CD4-positive, alpha-beta T cell treated with Interleukin-1 beta for 1 hour (primary cell): ENCODE data around the gene TRIOBP.
"Not testable (repeated sequence)": the region's sequence is repeated elsewhere in the genome, so short reads cannot be mapped to it uniquely, and the experiment has no call there.

ENCODE experiments used
- DNase-seq, 2 donors: peaks; one replicate each; pipeline ENCODE4 v3.0.0-alpha.2; 2020 to 2022

TRIOBP gene, protein sequence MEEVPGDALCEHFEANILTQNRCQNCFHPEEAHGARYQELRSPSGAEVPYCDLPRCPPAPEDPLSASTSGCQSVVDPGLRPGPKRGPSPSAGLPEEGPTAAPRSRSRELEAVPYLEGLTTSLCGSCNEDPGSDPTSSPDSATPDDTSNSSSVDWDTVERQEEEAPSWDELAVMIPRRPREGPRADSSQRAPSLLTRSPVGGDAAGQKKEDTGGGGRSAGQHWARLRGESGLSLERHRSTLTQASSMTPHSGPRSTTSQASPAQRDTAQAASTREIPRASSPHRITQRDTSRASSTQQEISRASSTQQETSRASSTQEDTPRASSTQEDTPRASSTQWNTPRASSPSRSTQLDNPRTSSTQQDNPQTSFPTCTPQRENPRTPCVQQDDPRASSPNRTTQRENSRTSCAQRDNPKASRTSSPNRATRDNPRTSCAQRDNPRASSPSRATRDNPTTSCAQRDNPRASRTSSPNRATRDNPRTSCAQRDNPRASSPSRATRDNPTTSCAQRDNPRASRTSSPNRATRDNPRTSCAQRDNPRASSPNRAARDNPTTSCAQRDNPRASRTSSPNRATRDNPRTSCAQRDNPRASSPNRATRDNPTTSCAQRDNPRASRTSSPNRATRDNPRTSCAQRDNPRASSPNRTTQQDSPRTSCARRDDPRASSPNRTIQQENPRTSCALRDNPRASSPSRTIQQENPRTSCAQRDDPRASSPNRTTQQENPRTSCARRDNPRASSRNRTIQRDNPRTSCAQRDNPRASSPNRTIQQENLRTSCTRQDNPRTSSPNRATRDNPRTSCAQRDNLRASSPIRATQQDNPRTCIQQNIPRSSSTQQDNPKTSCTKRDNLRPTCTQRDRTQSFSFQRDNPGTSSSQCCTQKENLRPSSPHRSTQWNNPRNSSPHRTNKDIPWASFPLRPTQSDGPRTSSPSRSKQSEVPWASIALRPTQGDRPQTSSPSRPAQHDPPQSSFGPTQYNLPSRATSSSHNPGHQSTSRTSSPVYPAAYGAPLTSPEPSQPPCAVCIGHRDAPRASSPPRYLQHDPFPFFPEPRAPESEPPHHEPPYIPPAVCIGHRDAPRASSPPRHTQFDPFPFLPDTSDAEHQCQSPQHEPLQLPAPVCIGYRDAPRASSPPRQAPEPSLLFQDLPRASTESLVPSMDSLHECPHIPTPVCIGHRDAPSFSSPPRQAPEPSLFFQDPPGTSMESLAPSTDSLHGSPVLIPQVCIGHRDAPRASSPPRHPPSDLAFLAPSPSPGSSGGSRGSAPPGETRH (N-terminal part only)

DNA sequence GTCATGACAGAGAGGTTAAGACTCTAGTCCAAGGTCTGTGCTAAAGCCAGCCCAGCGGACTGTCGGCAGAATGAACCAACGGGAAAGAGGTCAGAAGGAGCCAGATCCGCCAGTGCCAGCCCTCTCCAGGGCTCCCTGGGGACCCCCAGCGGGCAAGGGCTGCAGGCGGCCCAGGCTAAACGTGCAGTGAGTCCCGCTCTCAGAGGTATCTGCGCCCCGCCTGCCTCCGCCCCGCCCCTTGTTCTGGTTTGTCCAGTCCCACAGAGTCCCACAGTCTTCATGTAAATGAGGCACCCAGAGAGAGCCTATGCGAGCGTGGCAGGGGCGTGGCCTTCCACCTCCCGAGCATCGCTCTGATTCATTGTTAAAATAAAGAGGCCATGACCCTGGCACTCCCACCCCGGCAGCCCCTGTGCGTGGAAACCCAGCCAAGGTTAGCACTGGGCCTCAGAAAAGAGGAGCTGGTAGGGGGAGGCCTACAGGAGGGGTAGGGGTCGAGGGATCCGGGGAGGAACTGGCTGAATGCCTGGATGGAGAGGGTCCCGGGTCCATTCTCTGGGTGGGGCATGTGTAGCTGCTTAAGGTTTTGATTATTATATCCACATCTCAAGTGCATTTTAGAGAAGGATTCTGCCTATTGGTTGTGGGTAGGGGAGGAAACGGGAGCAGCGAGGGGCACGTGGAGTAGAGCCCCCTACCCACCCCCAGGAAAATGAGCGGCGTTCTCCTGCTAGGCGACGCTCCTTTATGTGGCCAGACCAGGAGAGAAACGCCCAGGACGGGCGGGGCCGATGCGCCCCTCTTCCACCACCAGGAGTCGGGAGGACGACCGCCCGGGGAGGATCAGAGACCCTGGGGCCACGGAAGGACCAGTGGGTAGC is at the start of gene TRIOBP:
Gene TRIOBP, plus strand, starts transcription at position 392 of the 881 bp plus-strand sequence. CDS start 4,318 bp downstream, outside the sequence.
- peak; percentile 85 to 88 for DNase-seq

DNA sequence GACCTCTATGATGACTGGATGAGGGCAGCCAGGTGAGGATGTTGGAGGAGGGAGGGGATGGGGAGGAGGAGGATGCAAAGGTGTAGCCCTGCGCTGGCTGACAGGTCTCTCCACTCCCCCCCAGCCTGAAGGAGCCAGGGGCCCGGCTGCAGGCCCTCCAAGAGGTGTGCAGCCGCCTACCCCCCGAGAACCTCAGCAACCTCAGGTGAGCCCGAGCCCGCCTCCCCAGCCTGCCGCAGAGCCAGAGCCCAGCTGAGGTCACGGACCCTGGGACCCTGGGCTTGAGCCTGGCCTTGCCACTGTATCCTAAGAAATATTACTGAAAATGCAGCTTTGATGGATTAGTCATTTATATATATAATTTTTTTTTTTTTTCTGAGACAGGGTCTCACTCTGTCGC is 49.5 kb upstream of the TRIOBP start:
- no peak for DNase-seq

DNA sequence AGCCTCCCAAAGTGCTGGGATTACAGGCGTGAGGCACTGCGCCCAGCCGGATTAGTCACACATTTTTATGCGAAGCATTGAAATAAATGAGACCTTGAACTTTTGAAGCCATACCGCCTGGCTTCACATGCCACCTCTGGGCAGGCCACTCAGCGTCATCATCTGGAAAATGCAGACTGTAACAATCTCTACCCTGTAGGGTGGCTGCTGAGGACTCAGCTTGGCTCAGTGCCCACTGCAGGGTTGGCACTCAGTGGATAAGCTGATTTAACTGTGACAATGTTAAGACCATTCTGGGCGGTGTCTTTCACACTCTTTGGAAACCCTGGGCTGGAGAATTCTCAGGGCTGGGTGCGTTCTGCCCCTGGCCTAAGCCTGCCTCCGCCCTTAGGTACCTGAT is 48.9 kb upstream of the TRIOBP start:
- DNase-seq: no peak

DNA sequence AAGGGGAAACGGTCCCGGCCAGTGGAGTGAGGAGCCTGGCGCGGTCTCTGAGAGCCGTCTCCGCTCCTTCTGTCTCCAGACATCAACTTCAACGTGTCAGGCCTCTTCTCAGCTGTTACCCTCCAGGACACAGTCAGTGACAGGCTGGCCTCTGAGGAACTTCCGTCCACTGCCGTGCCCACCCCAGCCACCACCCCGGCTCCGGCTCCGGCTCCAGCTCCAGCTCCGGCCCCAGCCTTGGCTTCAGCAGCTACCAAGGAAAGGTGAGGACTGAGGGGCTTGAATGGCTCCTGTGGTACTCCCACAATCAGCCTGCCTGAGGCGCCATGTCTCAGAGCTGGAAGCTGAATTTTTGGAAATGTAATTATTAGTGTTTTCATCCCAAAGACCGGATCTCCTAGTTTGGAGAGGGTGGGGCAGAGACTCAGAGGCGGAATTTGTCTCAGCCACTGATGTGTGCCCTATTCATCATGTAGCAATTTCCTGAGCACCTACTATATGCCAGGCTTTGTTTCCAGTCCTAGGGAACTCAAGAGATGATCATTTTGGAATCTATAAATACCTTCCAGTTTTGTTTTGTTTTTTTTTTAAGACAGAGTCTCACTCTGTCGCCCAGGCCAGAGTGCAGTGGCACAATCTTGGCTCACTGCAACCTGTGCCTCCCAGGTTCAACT is 46.2 kb upstream of the TRIOBP start:
- DNase-seq: no peak

DNA sequence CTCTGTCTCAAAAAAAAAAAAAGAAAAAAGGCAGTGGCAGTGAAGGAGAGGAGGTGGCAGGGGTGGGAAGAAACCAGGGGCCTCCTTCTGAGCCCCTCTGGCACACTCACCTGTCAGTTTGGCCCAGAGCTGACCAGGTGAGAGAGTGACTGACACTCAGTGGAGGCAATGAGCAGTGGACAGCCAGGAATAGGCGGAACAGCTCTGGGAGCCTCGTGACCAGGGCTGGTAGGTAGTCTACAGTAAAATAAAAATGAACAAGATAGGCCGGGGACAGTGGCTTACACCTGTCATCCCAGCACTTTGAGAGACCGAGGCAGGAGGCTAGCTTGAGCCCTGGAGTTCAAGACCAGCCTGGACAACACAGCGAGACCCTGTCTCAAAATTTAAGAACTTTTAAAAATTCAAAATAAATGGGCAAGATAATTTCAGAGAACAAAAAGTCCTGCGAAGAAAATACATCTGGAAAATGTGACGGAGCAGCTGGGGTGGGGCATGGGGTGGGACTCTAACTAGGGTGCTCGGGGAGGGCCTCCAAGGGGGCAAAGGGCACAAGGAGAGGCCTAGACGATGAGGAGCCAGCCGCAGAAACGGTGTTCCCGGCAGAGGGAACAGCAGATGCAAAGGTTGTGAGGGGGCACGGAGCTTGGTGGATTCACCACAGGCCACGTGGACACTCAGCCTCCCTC is 42.1 kb upstream of the TRIOBP start:
- no peak for DNase-seq

DNA sequence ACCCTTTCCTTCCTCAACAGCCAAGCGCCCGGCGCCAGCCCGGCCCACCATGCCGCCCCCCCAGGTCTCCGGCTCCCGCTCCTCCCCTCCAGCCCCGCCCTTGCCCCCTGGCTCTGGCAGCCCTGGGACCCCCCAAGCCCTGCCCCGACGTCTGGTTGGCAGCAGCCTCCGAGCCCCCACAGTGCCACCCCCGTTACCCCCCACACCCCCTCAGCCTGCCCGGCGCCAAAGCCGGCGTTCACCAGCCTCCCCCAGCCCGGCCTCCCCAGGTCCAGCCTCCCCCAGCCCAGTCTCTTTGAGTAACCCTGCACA is 41.6 kb upstream of the TRIOBP start:
- DNase-seq: no peak

DNA sequence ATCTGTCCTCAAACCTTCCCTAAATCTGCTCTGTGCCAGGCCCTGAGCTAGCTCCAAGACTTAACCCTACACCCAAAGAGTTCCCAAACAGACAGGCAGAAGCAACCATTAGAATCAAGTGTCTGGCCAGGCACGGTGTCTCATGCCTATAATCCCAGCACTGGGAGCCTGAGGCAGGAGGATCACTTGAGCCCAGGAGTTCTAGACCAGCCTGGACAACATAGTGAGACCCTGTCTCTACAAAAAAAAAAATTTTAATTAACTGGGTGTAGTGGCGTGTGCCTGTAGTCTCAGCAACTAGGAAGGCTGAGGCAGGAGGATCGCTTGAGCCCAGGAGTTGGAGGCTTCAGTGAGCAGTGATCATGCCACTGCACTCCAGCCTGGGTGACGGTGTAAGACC is 40.3 kb upstream of the TRIOBP start:
- not testable (repeated sequence) for DNase-seq

DNA sequence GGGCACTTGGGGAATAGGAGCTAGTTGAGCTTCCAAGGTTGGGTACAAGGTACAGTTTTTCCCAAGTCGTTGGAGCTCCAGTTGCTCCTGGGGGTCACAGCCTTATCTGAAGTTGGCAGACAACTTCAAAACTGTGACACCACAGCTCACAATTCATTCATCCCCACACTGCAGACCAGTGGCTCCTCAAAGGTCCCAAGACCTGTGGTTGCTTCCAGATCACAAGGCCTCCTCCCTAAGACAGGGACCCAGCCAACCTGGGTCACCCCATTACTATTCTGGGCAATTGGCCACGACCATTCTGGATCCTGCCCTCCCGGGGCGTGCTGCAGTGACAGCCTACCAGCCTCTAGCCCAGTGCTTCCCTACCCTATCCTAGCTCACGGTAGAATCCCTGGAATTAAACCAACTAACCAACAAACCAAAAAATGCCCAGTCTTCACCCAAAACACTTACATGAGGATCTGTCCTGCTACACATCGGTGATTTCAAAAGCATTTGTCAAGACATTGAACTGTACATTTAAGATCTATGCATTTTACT is 39.2 kb upstream of the TRIOBP start:
- no peak for DNase-seq

DNA sequence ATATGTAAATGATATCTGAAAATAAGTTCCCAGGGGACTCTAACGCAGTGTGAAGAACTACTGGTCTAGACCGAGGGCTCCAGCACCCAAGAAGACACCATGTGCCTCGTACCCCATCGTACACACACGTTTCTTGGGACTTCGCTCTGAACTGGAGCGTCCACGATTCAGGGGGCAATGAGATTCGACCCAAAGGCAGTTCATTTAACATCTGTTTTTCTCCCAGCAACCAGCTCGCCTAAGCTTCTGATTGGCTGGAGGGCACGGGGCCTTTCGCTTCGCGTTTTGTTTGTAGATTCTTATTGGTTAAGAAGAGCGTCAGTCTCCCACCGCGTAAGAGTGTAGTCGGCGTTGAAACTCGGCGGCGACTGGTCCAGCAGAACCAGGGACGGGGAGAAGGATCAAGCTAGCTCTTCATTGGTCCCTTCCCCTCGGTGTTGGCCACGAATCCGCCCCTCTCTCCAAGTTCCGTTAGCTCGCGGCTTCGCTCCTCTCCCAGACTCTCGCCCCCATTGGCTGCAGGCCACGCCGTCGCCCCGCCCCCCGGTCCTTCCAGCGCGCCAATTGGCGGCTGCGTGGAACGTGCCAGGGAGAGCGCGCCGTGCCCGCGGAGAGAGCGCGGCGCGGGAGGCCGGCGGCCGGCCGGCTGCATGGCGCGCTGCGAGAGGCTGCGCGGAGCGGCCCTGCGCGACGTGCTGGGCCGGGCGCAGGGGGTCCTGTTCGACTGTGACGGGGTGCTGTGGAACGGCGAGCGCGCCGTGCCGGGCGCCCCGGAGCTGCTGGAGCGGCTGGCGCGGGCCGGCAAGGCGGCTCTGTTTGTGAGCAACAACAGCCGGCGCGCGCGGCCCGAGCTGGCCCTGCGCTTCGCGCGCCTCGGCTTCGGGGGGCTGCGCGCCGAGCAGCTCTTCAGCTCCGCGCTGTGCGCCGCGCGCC is 38.4 kb upstream of the TRIOBP start, which contains the start of gene PDXP:
Gene PDXP, plus strand, starts transcription at position 591 of the 933 bp plus-strand sequence. Its CDS starts 60 bp downstream, at position 651.
- DNase-seq: peak; percentile 99

DNA sequence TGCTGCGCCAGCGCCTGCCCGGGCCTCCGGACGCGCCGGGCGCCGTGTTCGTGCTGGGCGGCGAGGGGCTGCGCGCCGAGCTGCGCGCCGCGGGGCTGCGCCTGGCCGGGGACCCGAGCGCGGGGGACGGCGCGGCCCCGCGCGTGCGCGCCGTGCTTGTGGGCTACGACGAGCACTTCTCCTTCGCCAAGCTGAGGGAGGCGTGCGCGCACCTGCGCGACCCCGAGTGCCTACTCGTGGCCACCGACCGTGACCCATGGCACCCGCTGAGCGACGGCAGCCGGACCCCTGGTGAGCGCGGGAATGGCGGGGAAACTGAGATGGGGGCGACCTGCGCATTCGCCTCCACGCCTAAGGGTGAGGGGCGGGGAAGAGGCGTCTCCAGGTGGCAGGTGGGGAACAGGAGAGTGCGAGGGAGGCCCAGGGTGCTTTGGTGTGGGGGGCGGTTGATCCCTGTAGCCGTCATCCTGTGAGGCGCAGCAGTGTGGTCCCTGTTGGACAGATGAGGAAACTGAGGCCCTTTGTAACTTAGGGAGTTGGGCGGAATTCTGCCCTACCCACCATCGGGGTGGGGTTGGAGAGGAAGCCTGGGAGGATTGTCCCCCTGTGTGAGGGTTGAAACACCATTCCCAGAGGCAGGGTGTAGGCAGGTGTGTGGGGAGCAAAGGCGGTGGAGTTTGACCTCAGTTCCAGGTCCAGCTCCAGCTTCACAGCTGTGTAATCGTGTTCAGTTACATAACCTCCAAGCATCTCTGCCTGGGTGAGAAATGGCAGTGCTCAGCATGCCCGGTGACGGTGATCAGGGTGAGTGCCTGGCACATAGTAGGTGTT is 37.6 kb upstream of the TRIOBP start:
- DNase-seq: peak in 1 of 2 donors; percentile 32

DNA sequence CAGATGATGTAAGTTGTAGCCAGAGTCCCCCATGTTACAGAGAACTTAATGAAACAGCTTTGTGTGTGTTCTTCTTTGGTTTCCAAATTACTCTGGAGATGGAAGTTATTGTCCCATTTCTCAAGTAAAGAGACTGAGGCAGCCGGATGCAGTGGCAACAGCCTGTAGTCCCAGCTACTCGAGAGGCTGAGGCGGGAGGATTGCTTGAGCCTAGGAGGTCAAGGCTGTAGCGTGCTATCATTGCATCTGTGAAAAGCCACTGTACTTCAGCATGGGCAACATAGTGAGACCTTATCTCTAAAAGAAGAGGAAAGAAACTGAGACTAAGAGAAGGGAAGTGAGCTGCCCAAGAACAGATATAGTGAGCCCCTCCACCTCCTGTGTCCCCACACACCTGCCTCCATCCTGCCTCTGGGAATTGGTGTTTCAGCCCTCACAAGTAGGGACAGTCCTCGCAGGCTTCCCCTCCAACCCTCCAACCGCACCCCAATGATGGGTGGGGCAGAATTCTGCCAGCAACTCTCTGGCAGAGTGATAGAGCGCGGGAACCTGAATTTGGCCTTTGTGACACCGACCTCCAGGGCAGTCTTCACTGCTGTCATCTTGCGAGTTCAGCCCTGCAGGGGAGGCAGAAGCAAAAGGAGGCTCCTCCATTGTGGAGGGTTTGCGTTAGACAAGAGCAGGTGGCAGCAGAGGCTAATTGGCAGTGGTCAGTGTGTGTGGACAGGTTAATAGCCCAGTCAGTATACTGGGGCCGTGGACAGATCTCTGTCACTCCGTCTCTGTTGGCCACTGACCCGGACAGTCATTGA is 36.7 kb upstream of the TRIOBP start:
- no peak for DNase-seq

DNA sequence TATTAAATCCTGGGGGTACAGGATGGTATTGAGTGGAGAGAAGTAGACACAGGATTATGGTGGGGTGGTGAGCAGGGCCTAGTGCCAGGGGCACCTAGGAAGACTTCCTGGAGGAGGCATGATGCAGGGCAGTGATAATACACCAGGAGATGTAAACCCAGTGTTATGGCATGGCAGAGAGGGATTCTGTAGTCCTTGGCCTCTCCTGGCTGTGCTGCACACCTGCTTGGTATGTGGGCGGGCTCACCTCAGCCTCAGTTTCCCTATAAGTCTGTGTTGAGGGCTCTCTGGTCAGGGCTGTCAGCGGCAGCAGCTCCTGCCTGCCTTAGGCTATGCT is 36.2 kb upstream of the TRIOBP start:
- DNase-seq: no peak

DNA sequence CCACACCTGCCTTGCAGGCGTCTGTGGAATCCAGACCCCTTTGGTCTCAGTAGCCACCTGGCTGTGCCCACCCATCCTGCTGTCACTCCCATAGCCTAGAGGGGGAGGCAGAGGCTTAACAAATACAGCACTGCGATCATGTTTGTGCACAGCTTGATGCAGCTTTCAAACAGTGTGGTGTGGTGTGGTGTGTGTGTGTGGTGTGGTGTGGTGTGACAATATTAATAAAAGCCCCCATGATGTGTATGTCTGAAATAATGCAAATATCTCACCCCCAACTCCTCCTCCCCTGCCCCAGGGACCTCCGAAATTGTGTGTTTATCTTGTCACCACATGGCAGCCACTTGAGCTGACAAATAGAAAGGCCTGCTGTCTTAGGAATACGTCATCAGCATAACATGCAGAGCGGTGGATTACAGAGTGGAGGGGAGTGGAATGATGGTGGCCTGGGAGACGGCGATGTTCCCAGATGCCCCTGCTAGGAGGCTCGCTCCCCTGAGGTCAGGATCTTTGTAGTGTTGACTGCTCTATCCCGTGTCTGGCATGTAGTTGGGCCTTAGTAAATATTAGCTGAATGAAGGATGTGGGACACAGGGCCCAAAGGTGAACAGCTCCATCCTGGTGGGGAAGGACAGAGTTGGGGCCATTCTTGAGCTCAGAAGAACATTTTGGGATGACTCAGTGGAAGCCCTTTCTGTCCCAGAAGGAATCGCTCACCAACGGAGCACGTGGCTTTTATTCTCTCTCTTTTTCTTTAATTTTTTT is 35.5 kb upstream of the TRIOBP start:
- peak; percentile 34 to 50 for DNase-seq

DNA sequence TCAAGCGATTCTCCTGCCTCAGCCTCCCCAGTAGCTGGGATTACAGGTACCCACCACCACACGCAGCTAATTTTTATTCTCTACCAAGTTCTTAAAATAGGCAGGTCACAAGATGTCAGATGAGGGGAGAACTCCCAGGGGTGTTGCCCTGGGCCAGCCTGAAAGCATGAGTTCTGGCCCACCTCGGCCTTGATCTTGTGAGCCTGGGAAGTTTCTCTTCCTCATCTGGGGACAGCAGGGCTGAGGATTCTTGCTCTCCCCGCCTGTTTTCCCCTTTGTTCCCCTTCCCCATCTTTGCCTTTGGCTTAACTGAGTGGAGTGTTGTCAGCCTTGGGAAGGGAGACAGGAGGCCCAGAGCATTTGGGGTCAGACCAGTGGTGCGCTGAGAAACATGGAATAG is 34.8 kb upstream of the TRIOBP start:
- DNase-seq: no peak

DNA sequence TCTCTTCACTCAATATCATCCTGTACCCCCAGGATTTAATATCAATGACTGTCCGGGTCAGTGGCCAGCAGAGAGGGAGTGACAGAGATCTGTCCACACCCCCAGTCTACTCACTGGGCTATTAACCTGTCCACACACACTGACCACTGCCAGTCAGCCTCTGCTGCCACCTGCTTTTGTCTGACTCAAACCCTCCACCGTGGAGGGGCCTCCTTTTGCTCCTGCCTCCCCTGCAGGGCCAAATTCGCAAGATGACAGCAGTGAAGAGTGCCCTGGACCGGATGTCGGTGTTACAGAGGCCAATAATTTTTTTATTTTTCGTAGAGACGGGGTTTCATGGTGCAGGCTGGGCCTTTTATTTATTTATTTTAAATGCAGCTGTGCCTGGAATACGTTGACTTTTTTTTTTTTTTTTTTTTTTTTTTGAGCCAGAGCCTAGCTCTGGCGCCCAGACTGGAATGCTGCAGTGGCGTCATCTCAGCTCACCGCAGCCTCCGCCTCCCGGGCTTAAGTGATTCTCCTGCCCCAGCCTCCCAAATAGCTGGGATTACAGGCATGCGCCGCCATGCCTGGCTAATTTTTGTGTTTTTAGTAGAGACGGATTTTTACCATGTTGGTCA is 33.2 kb upstream of the TRIOBP start:
- no peak for DNase-seq
